Endometrial microvascular endothelial cells (primary cell): ENCODE measurements around the gene NTSR1. TPM values are rescaled to one million over a fixed set of nuclear protein-coding genes. Genes with fewer than 3 reads are reported as not detected.

Experiments
- in situ Hi-C: cut with HindIII; loops from 2 replicates; pipeline ENCODE4 v1.10.0; 2017; ENCODE audit warnings: low sequenced_read_pairs, low pct_unique_long_range_greater_than_20kb; ENCODE audit errors: inconsistent ontology term
- total RNA-seq: library from RNA; depleted of rRNA; stranded (reverse); fragments of >200 nt; gene quantifications from one replicate; pipeline ENCODE4 v1.2.3, GENCODE V29; 2015; ENCODE audit errors: inconsistent ontology term

The NTSR1 gene
- total RNA-seq, 1 donor from 2014 or later, result 0.19 TPM

DNA sequence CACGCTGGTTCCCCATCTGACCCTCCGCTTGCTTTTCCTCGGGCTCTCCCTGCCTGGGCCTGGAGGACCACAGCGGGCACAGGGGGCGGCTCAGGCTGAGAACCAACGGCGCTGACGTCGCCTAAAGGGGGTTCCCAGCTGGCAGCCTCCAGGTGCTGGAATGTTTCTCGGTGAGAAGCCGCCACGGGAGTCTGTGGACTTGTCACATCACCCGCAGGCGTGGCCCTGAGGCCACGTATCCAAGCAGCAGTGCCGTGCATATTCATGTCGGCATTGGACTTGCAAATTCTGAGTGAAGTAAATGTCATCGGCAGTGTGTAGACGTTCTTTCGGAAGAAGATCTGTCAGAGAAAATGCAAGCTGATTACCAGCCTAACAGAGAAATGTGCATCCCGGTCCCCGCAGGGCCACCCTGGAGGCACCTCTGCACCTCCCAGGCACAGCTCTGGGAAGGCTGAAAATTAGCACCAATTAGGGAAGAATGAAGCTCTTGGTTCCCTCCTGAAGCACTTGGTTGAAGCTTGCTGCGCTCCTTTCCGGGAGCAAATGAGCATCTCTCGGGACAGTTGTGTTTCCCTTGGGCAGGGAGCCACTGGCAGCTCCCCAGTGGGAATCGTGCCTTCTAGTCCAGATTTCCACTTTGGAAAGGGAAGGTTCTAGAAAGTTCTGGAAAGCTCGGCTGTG lies 24.3 kb downstream of the NTSR1 start:
- in situ Hi-C loops, result no loop called here

DNA sequence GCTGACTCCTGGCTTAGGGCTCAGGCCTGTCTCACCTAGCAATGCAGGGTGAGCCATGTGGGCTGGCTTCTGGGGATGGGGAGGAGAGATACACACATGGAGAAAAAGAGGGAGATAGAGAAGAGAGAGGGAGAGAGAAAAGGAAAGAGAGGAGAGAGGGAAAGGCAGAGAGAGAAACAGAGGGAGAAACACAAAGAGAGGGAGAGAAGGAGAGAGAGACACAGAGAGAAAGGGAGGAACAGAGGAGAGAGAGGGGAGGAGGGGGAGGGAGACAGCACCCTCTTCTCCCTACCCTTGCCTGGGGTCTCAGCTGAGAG lies 24.8 kb downstream of the NTSR1 start:
- in situ Hi-C loops, result no loop called here

DNA sequence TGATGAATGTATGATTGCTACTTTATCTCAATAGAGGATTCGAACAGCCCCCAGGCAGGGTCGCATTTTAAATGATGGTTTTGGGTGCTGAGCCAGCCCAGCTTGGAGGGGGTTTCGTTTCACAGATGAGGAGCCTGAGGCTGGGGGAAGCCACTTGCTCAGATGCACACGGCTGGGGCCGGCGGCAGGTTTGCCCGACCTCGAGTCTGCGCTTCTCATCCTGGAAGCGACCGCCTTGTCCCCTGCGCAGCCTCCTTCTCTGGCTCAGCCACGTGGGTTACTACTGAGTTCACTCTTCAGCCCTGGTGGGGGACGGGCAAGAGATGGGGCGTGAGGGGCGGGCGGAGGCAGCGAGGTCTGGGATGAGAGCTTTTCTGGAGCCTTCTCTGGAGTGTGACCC lies 25.3 kb downstream of the NTSR1 start:
- in situ Hi-C loops, result no loop called here

DNA sequence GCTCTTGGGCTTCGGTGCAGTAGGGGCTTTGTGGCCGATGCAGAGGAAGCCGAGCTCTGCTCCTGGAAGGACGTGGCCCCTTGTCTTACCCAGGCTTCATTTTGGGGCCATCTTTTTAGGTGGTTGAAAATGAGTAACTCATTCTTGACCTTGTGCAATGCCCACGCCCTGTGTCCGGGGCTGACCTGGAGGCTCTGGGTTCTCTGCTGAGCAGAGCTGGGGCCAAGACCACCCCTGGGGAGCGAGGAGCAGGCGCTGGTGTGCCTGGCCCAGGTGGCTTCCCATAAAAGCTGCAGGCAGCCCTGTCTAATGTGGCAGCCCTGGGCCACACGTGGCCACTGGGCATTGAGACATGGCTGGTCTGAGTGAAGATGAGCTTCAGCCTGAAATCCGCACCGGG lies 25.7 kb downstream of the NTSR1 start:
- in situ Hi-C loops, result no loop called here

DNA sequence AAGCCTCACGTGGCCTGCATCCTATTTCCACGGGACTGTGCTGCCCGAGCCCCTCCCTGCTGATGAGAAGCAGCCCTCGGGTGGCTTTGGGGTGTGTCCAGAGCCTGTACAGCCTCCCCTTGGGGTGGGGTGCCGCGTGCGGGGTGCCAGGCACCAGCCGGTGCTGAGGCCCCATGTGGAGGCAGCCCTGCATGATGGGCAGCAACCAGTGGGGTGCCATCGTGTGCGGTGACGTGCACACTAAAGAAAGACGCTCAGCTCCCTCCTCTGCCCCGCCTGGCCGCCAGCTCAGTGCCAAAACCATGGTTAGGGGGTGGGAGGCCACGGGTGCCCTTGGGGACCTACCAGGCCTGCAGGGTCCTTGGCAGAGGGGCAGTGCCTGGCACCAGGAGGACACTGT lies 26.2 kb downstream of the NTSR1 start:
- in situ Hi-C loops, result no loop called here

DNA sequence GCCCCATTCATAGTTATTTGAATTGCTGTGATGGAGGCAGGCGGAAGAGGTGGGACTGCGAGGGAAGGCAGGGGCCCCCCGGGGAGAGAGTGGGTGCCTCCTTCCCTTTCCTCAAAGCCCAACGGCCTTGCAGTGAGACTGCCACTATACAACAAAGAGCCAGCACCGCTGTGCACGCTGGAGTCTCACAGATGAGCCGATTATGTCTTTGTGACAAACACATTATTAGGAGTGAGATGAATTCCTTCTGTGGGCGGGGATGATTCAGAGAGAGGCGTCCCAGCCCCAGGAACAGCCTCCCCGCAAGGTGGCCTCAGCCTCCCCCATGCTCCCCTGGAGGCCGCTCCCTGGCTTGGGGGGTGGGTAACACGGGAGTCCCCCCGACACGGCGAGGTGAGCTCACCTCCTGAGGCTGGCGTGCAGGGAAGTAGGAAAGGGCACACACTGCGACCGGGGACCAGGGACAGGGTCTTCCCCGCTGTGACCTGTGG lies 26.7 kb downstream of the NTSR1 start:
- in situ Hi-C loops, result no loop called here

DNA sequence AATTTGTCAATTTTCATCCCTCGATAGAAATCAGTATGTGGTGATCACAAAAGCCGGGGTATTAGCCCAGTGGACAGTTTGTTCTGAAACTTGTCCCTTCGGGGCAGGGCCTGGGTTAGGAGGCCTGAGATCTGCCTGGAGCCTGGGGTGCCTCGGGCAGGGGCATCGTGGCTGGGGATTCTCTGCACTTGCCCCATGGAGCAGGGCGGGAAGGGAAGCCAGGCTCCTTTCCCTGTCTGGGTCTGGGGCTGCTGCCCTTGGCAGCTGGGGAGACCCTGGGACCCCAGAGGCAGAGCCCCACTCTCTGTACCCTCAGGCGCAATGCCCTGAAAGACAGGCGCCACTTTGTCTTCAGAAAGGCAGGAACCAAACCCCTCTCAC lies 27.4 kb downstream of the NTSR1 start:
- in situ Hi-C loops, result no loop called here

DNA sequence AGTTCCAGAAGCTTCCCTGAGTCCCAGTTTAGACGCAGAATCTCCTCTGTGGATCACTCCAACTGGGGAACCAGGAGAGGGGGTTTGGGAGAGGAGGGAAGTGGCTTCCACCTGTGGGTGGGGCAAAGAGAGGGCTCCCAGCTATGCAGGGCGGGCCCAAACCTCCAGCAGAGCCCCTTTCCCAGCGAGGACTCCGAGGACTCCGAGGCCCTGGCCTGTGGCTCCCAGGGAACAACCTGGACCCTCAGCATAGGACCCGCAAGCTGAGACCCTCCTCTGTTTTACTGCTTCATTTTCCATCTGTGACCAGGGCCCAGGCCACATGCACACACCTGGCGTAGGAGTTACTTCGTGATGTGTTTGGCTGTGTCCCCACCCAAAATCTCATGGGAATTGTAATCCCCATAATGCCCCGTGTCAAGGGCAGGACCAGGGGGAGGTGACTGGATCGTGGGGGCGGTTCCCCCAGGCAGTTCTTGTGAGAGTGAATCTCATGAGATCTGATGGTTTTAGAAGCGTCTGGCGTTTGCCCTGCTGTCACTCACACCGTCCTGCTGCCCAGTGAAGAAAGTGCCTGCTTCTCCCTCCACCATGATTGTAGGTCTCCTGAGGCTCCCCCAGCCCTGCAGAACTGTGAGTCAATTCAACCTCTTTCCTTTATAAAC lies 27.9 kb downstream of the NTSR1 start:
- in situ Hi-C loops, result no loop called here

DNA sequence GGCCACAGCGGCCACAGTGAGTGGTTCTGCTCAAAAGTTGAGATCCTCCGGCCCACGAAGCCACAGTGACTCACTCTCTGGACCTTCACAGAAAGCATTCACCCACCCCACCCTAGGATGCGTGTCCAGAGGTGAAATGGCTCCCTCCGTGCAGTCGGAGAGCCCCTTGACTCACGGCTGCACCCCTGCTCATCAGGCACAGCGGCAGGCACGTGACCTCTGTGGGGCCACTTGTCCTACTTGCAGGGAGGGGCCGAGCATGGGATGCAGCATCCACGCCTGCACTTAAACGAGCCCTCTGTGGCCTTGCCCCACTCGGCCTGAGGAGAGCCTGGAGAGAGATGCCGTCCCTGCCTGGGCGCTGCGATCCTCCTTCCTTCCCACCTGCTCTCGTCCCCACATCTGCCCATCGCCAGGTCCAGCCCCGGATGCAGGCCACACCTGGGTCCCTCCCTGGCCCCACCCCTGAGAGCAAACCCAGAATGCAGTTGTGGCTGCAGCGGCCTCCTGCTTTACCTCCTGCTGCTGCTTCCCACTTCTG lies 28.7 kb downstream of the NTSR1 start:
- in situ Hi-C loops, result no loop called here

DNA sequence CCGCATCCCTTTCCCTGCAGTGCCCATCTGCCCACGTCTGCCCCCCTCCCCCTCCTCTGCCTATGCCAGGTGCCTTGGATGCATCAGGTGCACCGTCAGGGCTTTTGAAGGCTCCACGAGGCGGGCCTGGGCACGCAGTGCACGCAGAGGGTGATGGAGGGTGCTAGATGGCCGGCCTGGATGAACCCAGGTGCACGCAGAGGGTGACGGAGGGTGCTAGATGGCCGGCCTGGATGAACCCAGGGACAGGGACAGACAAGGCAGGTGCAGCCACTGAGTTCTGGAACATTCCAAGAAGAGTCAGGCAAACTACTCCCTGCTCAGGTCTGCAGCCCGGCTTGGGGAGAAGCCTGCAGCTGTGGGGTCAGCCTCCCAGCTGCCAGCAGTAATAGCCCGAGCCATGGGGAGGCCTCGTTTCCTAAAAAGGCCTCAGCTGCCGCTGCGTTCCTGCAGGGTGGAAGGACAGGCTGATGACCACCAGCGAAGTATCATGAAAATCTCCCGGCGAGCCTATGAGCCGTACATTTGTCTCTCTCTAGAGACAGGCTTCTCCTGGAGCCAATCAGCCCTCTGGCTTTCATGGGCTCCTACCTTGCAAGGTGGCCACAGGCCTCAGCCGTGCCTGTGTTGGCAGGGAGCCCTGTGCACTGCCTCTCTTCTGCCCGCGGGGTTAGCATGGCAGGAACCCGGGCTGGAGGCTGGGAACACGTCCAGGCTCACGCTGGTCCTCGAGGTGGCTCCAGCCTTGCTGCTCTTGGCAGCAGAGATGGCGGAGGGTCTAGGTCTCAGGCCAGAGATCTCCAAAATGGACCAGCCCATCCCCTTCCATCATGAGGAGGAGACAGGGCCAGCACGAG lies 29.6 kb downstream of the NTSR1 start:
- in situ Hi-C loops, result no loop called here

DNA sequence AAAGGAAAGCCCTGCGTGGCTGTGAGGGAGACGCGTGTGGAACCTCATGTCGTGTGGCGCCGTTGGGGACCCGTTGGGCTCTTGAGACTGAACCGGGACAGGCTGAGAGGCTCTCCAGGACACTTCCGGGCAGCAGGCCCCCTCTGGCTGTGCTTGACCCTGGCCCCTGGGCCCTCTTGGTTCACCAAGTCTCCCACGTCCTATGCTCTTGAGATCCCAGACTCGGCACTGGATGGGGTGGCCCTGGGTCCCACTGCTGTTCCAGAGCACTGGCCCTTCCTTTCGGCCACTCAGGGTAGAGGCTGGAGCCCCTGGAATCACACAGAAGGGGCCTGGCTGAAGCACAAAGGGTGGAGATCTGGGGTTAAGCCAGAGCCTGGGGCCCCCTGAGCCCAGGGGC lies 30.4 kb downstream of the NTSR1 start:
- in situ Hi-C loops, result no loop called here

DNA sequence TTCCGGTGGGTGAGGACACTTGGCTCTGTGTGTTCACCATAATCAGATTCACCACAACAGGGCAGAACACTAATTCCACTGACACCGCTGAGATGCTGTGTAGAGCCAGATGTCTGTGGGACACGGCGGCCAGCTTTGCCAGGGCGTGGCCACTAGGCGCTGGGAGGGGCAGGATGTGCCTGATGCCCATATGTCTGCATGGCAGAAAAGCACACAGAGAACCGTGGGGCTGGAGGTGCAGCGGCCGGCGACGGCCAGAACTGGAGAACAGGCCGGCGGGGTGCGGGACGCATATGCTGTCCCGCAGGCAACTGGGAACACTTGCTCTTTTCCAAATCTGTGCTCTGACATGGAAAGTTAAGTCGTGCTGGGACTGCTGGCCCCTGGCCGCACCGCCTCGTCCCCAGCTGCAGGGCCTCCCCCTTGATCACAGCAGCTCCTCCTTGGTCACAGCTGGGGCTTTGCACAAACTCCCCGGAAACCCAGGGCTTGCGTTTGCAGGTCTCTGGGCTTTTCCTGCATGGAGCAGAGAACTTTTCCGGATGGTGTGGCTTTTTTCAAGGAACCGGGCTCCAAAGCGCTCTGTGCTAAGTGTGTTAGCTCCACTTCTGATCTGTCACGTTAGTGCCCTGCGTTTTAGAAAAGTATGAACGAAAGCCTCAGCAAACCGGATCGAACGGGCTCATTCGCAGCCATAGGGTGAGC lies 31.1 kb downstream of the NTSR1 start:
- in situ Hi-C loops, result no loop called here

DNA sequence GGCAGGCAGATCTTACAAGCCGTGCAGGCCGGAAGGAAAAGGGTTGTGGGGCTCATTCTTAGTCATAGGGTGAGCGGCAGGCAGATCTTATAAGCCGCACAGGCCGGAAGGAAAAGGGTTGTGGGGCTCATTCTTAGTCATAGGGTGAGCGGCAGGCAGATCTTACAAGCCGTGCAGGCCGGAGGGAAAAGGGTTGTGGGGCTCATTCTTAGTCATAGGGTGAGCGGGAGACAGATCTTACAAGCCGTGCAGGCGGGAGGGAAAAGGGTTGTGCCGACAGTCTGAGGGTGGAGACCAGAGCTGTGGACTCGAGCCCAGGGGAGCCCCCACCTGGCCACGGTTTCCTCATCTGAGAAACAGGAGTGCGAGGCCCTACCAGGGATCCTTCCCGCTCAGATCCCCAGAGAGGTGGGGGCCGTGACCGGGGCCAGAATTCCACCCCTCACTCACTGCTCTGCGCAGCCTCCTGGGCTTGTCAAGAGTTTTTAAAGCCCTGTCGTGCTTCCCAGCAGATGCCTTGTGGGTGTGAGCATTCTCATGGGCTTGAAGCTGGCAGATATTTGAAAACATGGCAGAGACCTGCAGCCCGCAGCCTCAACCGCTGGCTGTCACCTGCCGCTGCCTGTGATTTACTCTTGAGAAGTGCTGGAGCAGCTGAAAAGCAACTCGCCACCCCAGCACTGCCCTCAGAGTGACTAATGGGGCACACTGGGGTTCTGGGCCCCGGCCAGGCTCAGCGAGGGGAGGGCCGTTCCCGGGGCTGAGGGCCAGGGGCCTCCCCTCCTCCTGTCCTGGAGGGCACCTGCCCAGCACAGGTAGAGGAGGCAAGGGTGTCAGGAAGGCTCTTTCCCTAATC lies 31.9 kb downstream of the NTSR1 start:
- in situ Hi-C loops, result no loop called here

DNA sequence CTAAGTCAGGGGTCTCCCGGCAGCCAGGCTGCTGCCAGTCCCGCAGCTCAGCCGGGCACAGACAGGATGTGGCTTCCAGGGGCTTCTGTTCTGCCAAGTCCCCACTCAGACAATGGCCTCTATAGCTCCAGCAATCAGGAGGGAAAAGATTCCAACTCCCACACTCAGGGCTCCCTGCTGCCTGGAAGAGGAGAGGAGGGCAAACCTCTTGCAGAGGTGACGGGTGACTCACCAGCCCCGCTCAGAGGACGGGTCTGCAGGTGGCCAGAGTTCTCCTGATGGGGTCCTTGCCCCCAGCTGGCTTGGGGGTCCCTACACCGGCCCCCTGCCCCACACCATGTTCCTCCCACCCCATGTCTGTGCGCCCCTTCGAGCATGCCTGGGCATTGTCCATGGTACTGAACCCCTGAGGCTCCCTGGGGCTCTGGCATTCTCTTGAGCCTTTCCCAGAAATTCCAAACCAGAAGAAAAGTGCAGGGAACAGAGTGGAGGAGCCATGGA lies 32.6 kb downstream of the NTSR1 start:
- in situ Hi-C loops, result no loop called here

DNA sequence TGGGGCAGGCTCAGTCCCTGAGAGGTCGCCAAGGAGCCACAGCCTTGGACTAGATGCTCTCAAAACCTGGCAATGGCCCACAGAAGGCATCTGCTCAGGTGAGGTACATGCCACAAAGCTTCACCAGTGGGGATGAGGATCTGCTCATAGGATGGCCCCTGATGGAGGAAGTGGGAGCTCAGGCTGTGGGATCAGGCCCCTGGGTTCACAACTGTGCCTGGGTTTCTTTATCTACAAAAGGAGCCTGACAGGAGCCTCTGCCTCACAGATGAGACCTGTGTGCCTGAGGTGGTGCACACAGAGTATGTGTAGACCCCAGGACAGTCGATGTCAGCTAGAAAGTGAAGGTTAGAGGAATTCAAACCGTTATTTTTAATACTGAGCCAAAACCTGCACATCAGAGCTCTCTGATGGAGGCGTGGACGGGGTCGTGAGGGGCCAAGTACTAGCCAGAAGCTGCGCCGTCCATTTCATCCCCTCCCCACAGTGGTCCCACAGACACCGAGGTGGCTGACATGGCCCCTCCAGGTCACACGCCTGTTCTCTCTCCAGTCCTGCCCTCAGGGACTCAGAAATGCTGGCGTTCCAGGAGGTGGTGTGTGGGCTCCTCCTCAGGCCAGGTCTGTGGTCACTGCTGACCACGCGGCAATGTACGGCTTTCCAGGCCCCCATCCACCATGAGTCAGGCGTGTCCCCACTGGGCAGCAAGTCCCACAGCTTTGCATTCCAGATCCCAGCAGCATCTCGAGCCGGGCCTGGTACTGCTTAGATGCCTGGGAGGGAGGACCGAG lies 33.3 kb downstream of the NTSR1 start:
- in situ Hi-C loops, result no loop called here

DNA sequence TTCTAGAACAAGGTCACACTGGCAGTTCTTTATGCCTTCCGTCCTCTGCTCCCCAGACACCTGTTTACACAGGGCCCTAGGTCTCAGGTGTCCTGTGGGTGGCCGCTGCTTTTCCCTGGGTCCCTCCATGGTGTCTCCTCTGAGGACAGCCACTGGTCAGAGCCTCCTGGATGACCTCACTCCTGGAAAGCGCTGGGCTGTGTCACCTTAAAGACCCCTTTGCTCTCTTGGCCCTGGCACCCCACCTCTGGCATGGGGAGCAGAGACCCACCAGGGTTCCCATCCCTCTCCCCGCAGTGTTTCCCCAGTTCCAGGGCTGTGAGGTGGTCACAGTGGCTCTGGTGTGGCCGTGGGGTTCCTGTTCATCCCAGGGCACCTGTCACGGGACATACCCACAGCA lies 33.9 kb downstream of the NTSR1 start:
- in situ Hi-C loops, result no loop called here

DNA sequence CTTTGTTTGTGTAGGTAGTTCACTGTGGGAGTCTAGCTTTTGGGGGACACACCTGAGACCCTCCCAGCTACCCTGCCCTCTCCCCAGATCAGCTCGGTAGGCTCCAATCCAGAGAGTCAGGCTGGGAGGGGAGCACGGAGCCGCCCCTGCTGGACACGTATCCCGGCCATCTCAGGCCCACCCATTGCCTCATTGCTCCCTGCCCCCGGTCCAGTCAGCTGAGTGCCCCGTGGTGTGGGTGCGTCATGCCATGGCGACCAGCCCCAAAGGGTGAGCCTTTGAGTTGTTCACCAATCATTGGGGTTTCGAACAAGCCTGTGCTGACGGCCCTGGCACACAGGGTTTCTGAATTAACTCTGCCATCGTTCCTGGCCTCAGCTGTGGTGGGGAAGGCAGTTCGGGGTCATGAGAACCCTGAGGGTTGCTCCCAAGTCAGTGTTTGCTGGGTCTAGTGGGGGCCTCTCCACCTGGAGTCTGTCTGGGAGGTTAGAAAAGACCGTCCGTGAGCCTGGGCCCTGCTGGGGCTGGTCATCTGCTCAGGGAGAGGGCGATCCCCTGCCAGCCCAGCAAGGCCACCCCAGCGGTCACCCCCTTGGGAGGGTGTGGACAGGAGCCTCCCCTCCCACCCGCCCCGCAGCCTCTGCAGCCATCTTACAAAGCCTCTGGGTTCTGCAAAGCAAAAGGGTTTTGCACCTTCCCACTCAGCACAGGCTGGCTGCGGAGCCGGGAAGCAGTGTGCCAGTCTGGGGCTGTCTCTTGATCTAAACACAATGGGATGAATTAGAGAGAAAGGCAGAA lies 34.5 kb downstream of the NTSR1 start:
- in situ Hi-C loops, result no loop called here
